Measurements from ENCODE around the gene TMPRSS4. TPM values are rescaled to one million over a fixed set of nuclear protein-coding genes. Genes with fewer than 3 reads are reported as not detected.

The TMPRSS4 gene
- total RNA-seq, 1 experiment from 2014 or later = 99.9 TPM

DNA sequence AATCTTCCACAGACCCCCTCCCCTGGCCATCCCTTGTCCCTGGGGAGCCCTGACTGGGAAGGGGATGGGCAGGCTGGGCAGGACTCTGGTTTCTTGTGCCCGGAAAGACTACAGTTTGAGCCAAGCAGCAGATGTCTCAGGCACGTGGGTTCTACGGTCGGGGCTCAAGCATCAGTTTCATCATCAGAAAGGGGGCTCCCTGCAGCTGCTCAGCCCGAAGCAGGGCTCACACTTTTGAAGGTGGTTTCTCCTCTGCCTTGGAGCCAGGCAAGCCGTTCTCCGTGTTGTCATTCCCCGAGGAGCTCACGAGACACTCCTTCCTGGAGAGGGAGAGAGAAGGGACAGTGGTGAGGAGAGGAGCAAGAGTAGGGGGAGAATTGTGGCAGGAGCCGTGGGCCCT is 59.9 kb downstream of the TMPRSS4 start:
- H3K36me3 Mint-ChIP-seq (ENCODE audit: insufficient read depth, unreplicated experiment) = no peaks in the 10 kb centered on the region
- BruUV-seq (replicated peaks) = no TSS peak
- H3K4me3 Mint-ChIP-seq (ENCODE audit: low read depth, unreplicated experiment) = no peak overlapping the region
- H3K27ac Mint-ChIP-seq (ENCODE audit: unreplicated experiment) = no peak overlapping the region
- H3K27me3 Mint-ChIP-seq (ENCODE audit: unreplicated experiment) = peaks cover 71% of the 10 kb centered on the region
- CTCF ChIA-PET = no interaction called here
- DNase-seq = no peak
- H3K4me1 Mint-ChIP-seq (ENCODE audit: low read depth, unreplicated experiment) = no peaks in the 10 kb centered on the region
- H3K9me3 Mint-ChIP-seq (ENCODE audit: low read depth, unreplicated experiment) = no peaks in the 10 kb centered on the region
- intact Hi-C loops (cut with micrococcal nuclease; ENCODE audit: unreplicated experiment) = no loop called here
- TF ChIP-seq, protein P1, sequence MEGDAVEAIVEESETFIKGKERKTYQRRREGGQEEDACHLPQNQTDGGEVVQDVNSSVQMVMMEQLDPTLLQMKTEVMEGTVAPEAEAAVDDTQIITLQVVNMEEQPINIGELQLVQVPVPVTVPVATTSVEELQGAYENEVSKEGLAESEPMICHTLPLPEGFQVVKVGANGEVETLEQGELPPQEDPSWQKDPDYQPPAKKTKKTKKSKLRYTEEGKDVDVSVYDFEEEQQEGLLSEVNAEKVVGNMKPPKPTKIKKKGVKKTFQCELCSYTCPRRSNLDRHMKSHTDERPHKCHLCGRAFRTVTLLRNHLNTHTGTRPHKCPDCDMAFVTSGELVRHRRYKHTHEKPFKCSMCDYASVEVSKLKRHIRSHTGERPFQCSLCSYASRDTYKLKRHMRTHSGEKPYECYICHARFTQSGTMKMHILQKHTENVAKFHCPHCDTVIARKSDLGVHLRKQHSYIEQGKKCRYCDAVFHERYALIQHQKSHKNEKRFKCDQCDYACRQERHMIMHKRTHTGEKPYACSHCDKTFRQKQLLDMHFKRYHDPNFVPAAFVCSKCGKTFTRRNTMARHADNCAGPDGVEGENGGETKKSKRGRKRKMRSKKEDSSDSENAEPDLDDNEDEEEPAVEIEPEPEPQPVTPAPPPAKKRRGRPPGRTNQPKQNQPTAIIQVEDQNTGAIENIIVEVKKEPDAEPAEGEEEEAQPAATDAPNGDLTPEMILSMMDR (IDR thresholded peaks at IDR 0.05; ENCODE audit: unreplicated experiment) = no peak

DNA sequence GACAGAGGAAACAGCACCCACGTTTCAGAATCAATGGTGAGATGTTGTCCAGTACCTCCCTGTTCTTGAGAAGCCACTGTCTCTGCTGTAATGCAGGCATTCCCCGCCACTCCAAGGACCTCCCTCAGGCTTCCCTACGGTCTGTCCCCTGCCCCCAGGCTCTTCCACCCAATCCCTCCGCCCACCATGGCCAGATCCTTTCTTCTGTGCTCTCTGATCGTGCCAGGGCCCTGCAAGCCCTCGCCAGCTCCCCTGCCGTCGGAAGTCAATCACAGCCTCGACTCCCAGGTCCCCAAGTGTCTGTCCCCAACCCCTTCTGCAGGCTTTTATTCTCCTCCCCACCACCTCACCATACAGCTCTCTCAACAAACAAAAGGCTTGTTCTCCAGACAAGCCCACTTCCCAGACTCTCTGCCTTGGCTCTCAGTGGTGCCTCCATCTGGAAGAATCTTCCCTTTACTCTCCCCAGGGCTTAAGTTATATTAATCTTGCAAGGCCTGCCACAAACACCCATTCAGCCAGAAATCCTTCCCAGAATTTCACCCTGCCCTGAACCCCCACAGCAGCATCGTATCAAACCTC is 62.1 kb downstream of the TMPRSS4 start:
- no peak overlapping the region for H3K27ac Mint-ChIP-seq (ENCODE audit: unreplicated experiment)
- H3K36me3 Mint-ChIP-seq (ENCODE audit: insufficient read depth, unreplicated experiment) = no peaks in the 10 kb centered on the region
- TF ChIP-seq, protein P1 (IDR thresholded peaks at IDR 0.05; ENCODE audit: unreplicated experiment) = no peak
- no peaks in the 10 kb centered on the region for H3K9me3 Mint-ChIP-seq (ENCODE audit: low read depth, unreplicated experiment)
- BruUV-seq (replicated peaks) = no TSS peak
- no peak for DNase-seq
- CTCF ChIA-PET = no interaction called here
- peaks cover 91% of the 10 kb centered on the region for H3K27me3 Mint-ChIP-seq (ENCODE audit: unreplicated experiment)
- no peak overlapping the region for H3K4me3 Mint-ChIP-seq (ENCODE audit: low read depth, unreplicated experiment)
- intact Hi-C loops (cut with micrococcal nuclease; ENCODE audit: unreplicated experiment) = no loop called here
- H3K4me1 Mint-ChIP-seq (ENCODE audit: low read depth, unreplicated experiment) = peaks cover 9% of the 10 kb centered on the region

DNA sequence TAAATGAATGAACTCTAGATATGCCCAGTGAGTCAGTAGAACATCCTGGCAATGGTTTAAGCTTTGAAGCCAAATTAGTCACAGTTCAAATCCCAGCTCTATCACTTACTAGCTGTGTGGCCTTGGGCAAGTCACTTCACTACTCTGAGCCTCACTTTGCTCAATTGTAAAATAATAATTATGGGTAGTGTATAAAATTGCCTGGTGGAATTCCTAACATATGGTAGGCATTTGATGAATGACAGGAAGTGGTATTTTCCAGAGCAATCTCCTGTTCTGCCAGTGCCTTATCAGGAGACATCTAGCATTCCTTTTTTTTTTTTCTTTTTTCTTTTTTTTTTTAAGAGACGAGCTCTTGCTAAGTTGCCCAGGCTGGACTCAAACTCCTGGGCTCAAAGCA is 62.7 kb downstream of the TMPRSS4 start:
- intact Hi-C loops (cut with micrococcal nuclease; ENCODE audit: unreplicated experiment) = no loop called here
- no peak for DNase-seq
- H3K4me1 Mint-ChIP-seq (ENCODE audit: low read depth, unreplicated experiment) = peaks cover 9% of the 10 kb centered on the region
- no peak overlapping the region for H3K4me3 Mint-ChIP-seq (ENCODE audit: low read depth, unreplicated experiment)
- BruUV-seq (replicated peaks) = no TSS peak
- H3K27ac Mint-ChIP-seq (ENCODE audit: unreplicated experiment) = no peak overlapping the region
- CTCF ChIA-PET = interaction anchor here (0.7 kb wide), 1 partner anchor 150 kb away, joined by 3 read pairs; no protein-coding TSS in a partner anchor
- TF ChIP-seq, protein P1 (IDR thresholded peaks at IDR 0.05; ENCODE audit: unreplicated experiment) = no peak
- H3K9me3 Mint-ChIP-seq (ENCODE audit: low read depth, unreplicated experiment) = no peaks in the 10 kb centered on the region
- H3K36me3 Mint-ChIP-seq (ENCODE audit: insufficient read depth, unreplicated experiment) = no peaks in the 10 kb centered on the region
- peaks cover 91% of the 10 kb centered on the region for H3K27me3 Mint-ChIP-seq (ENCODE audit: unreplicated experiment)

DNA sequence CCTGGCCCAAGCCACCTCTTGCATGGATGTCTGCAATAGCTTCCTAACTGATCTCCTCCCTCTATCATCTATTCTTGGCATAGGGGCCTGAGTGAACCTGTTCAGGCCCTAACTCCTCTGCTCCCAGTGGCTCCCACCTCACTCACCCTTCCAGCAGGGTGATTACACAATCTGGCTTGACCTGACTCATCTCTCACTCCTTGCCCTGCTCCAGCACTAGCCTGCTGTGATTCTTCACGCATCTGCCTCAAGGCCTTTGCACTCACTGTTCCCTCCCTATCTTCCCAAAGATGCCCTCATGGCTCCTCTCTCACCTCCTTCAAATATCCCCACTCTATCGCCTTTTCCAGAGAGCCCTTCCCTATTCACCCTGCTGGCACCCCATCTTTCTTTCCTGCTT is 65.2 kb downstream of the TMPRSS4 start:
- no peak for DNase-seq
- Mint-ChIP-seq H3K9me3 (ENCODE audit: low read depth, unreplicated experiment) (no peaks in the 10 kb centered on the region), H3K27ac (ENCODE audit: unreplicated experiment) (no peak overlapping the region), H3K4me1 (ENCODE audit: low read depth, unreplicated experiment) (peaks cover 9% of the 10 kb centered on the region), H3K4me3 (ENCODE audit: low read depth, unreplicated experiment) (no peak overlapping the region), H3K27me3 (ENCODE audit: unreplicated experiment) (peaks cover 81% of the 10 kb centered on the region), H3K36me3 (ENCODE audit: insufficient read depth, unreplicated experiment) (peaks cover 12% of the 10 kb centered on the region)
- intact Hi-C loops (cut with micrococcal nuclease; ENCODE audit: unreplicated experiment) = no loop called here
- TF ChIP-seq, protein P1 (IDR thresholded peaks at IDR 0.05; ENCODE audit: unreplicated experiment) = no peak
- BruUV-seq (replicated peaks) = no TSS peak
- CTCF ChIA-PET = no interaction called here
